GM12864 (cell line): ENCODE measurements around the gene BCDIN3D.

Source experiments
- DNase-seq: peaks from one replicate; pipeline ENCODE4 v3.0.0-alpha.2; 2011; ENCODE audit warnings: low read depth
- H3K4me3 ChIP-seq: 2 replicates; pipeline ENCODE4 v1.5.1; 2011; ENCODE audit warnings: mild to moderate bottlenecking, low read depth, low read length, control low read depth
- CTCF ChIP-seq: IDR thresholded peaks from 2 replicates; pipeline ENCODE4 v1.5.1; 2011; ENCODE audit warnings: low read depth, mild to moderate bottlenecking, moderate library complexity, low read length, control low read depth, inconsistent platforms; ENCODE audit errors: missing control alignments

The BCDIN3D gene

GRCh38 chr12:49796606-49797448, 46.1 kb downstream of the BCDIN3D start:
- no peak for DNase-seq
- no peak for TF ChIP-seq CTCF
- H3K4me3 ChIP-seq, result no peak overlapping the region

GRCh38 chr12:49796155-49796554, 46.8 kb downstream of the BCDIN3D start:
- no peak overlapping the region for H3K4me3 ChIP-seq
- no peak for DNase-seq
- TF ChIP-seq CTCF, result no peak

GRCh38 chr12:49795654-49796105, 47.2 kb downstream of the BCDIN3D start:
- no peak overlapping the region for H3K4me3 ChIP-seq

GRCh38 chr12:49794811-49795653, 47.9 kb downstream of the BCDIN3D start:
- no peak for TF ChIP-seq CTCF
- H3K4me3 ChIP-seq, result no peak overlapping the region
- DNase-seq, result no peak

More at GRCh38 chr12:49795654-49796105, 47.2 kb downstream of the BCDIN3D start:
- no peak for TF ChIP-seq CTCF
- no peak for DNase-seq

GRCh38 chr12:49794021-49794420, 48.9 kb downstream of the BCDIN3D start:
- no peak for DNase-seq
- TF ChIP-seq CTCF, result no peak
- H3K4me3 ChIP-seq, result no peak overlapping the region

- no peak overlapping the region for H3K4me3 ChIP-seq
- TF ChIP-seq CTCF, result no peak
- no peak for DNase-seq
These were observed 49.3 kb downstream of the BCDIN3D start for GRCh38 chr12:49793620-49794019.
